COLO668 (cell line): ENCODE data around the gene RFC2.
A peak's percentile ranks its signal among the peaks of the same experiment; 100 is the strongest.
"Not testable (repeated sequence)": the region's sequence is repeated elsewhere in the genome, so short reads cannot be mapped to it uniquely, and the experiment has no call there.

ENCODE experiments used
- DNase-seq: peaks from one replicate; lab custom pipeline; 2025; ENCODE audit not compliant: unreplicated experiment; lab: John Stamatoyannopoulos, UW

RFC2 gene

DNA sequence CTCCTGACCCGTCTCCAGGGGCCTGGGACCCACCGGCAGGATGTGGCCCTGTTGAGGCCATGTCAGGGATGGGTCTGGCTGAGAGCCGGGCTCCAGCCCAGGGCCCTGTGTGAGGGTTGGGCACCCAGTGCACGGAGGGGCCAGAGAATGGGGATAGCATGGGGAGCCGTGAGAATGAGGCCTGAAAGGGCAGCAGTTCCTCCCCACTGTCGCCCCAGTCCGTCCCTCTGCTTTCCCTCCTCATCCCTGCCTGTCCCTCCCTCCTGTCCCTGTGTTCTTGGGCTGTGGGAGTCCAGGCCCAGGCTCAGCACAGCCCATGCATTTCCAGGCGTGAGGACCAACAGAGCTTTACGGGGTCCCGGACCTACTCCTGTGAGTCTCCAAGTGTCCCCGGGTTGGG, 34.8 kb downstream of the RFC2 start:
- no peak for DNase-seq

DNA sequence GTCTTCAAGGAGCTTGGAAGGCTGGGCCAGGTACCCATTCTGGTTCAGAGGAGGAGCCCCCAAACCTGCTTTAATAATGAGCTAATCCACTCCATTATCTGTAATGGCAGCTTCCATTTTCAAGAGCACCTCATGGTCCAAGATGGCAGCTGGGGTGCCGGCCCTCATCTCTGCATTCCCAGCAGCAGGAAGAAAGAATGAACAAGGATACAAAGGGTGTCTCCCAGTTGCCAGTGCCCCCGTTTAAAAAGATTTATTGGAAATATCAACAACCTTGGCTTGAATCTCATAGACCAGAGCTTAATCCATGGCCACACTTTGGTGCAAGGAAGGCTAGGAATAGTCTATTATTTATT, 35.9 kb downstream of the RFC2 start:
- no peak for DNase-seq

DNA sequence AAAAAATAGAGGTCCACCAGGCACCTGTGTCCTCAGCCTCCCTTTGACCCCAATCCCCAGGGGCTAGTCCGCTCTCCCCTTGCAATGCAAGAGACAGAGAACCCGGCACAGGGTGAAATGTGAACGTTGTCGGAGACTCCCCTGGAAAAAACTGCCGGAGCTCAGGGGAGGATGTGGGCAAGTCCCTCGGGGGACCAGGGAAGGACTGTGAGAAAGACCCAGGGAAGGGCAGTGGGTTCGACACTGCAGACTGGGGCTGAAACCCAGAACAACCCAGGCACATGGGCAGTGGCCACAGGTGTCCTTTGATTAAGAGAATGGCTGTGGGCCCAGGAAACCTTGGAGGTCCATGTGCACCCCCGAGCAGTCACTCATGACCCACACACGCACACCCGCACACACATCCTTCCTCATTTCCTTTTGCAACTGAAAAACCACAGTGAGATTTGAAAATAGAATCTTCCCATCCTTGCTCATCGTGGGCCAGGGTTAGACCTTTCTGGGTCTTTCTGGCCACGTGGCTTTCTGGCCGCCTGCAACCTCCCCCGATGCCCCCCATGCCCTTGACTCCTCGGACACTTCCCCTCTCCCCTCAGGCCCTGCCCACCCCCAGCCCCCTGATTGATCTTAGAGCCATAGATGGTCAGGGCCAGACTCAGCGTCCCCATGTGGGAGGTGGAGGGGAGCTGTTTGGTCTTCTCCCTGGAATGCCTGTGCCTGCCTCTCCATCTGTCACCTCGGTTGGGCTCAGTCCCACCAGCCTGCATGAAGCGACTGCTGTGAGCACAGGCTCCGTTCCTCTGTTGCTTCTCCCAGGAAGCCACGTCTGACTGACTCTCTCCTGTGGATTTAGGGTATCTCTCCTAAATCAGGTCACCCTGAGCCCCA, 36.5 kb downstream of the RFC2 start:
- DNase-seq: no peak

DNA sequence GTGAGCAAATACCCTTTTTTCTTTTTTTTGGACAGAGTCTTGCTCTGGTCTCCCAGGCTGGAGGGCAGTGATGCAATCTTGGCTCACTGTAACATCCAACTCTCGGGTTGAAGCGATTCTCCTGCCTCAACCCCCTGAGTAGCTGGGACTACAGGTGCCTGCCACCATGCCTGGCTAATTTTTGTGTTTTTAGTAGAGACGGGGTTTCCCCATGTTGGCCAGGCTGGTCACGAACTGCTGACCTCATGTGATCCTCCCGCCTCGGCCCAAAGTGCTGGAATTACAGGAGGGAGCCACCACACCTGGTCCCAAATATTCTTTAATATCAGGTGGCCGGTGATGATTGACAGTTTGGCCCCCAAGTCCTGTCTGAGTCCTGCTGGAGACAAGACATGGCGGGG, 37.8 kb downstream of the RFC2 start:
- no peak for DNase-seq

DNA sequence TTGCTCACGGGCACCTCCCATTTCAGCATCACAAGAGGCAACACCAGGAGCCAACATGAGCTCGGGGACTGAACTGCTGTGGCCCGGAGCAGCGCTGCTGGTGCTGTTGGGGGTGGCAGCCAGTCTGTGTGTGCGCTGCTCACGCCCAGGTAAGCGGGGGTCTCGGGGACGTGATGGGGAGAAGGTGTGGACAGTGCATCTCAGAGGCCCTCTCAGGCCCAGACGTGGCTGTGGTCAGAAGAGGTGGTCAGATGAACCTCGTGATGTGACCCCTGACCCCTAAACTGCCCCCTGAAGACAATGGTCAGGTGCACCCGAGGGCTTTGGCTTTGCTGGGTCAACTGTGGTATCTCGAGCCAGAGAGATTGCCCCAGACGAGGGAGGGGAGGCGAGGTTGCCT, 38.3 kb downstream of the RFC2 start:
- no peak for DNase-seq

DNA sequence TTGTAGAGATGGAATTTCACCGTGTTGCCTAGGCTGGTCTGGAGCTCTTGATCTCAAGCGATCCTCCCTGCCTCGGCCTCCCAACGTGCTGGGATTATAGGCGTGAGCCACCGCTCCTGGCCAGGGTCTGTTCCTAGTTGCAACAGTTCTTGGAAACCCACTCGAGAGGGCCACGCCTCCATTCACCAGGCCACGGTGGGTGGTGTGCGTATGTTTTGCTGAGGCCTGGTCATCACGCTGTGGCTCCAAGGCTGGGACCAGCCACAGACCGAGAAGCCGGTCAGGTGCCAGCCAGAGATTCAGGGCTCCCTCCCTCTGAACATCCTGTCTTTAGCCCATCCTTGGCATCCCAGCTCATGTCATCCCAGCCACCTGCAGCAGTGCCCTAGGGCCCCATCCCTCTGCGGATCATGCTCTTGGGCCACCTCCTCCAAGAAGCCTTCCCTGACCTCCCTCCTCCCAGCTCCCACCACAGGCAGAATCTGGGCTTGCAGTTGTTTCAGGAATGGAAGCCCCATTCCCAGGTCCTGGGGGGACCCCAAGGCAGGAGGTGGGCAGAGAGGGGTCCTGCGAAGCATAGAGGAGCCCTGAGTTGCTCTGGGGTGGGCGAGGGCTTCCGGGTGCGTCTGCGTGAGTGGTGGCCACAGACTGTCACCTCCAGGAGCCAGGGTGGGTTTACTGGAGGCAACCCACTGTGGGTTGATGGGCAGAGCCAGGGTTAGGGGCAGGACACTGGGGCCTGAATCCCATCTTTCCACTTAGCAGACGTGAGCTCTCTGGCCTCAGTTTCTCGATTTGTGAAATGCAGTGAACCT, 39.2 kb downstream of the RFC2 start:
- no peak for DNase-seq

DNA sequence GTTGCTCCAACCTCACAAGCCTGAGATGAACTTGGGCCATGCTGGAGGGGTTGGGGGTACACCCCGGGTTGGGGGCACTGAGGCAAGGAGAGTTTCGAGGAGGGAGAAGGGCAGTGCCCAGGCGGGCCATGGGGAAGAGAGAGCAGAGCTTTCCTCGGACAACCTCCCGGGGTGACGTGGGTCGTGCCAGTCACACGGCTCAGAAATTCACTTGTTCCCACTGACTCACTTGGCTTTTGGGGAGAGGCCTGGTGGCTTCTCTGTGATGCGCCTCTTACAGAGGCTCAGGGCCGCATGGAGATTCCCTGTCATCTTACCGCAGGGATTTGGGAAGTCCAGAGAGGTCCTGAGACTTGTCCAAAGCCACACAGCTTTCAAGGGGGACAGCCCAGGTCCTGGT, 41.5 kb downstream of the RFC2 start:
- no peak for DNase-seq

DNA sequence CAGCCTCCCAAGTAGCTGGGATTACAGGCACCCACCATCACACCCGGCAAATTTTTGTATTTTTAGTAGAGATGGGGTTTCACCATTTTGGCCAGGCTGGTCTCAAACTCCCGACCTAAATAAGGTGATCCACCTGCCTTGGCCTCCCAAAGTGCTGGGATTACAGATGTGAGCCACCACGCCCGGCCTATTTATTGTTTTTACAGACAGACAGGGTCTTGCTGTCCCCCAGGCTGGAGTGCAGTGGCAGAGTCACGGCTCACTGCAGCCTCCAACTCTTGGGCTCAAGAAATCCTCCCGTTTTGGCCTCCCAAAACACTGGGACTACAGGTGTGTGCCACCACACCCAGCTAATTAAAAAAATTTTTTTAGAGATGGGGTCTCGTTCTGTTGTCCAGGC, 46.0 kb downstream of the RFC2 start:
- DNase-seq: not testable (repeated sequence)

DNA sequence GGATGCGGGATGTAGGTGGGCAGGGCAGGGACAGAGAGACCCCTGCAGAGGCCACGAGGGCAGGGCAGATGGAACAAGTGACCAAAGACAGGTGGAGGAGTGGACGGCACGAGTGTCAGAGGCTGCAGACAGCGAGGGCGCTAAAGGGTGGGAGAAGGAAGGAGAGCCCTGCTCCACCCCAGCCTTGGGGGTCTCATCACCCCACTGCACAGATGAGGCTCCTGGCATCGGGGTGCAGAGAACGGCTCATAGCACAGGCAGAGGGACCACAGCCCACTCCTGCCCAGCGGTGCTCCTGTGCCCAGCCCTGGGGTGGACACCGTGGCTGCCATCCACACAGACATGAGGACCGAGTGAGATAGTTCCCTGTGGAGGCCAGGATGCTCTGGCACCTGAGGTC, 46.6 kb downstream of the RFC2 start:
- DNase-seq: no peak

DNA sequence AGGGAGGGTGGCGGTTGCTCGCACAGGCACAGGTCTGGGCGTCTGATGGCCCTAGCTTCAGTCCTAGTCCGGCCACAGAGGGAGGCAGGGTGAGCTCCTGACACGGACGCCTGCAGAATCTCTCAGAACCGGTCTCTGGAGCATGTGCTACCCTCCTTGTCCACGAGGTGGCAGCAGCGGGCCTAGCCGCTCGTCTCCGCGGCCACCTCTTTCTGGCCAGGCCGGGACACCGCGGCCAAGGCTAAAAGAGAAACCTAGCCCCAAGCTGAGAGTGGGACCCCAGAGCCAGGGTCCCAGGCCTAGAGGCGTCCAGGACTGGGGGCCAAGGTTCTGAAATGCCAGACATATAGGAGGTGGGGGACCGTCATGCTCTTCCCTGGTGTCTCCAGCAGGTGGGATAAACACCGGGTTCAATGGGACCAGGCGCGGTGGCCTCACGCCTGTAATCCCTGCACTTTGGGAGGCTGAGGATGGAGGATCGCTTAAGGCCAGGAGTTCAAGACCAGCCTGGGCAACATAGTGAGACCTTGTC, 47.5 kb downstream of the RFC2 start:
- peak; percentile 74 for DNase-seq

DNA sequence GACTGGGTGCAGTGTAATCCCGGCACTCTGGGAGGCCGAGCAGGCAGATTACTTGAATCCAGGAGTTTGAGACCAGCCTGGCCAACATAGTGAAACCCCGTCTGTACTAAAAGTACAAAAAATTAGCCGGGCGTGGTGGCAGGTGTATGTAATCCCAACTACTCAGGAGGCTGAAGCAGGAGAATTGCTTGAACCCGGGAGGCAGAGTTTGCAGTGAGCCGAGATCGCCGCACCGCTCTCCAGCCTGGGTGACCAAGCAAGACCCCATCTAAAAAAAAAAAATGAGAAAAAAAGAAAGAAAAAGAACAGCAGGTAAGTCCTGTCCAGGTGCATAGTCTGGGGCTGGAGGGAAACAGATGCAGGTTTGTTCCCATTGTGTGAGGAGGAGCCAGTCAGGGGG, 48.1 kb downstream of the RFC2 start:
- DNase-seq: not testable (repeated sequence)

DNA sequence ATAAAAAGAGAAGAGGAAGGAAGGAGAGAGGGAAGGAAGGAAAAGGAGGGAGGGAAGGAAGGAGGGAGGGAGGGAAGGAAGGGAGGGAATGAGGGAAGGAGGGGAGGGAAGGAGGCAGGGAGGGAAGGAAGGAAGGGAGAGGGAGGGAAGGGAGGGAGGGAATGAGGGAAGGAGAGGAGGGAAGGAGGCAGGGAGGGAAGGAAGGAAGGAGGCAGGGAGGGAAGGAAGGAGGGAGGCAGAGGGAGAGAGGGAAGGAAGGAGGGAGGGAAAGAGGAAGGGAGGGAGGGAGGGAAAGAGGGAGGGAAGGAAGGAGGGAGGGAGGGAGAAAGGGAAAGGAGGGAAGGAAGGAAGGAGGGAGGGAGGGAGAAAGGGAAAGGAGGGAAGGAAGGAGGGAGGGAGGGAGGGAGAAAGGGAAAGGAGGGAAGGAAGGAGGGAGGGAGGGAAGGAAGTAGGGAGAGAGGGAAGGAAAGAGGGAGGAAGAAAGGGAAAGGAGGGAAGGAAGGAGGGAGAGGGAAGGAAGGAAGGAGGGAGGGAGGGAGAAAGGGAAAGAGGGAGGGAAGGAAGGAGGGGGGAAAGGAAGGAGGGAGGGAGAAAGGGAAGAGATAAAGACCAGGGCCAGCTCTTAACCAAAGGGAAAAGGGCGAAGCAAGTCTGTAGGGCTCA, 50.1 kb downstream of the RFC2 start:
- DNase-seq: no peak

DNA sequence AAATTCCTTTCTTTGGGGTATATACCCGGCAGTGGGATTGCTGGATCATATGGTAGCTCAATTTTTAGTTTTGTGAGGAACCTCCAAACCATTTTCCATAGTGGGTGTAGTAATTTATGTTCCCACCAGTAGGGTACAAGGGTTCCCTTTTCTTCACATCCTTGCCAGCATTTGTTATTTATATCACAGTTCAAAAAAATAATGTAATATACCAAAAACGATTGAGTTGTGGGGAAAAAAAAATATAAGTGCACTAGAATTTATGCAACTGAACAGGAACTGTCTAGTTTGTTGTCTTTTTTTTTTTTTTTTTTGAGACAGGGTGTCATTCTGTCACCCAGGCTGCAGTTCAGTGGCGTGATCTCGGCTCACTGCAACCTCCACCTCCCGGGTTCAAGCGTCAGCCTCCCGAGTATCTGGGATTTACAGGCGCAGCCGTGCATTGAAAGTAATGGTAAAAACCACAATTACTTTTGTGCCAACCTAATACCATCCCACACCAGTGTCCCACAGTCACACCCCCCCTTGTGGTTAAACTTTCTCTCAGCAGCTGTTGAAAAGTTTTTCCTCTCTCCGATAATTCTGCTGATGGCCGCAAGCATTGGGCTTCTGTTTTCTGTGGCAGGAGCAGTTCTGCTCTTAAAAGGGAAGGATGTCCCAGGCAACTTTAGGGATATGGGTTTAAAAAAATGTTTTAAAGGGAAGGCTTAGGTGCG, 51.2 kb downstream of the RFC2 start:
- no peak for DNase-seq

DNA sequence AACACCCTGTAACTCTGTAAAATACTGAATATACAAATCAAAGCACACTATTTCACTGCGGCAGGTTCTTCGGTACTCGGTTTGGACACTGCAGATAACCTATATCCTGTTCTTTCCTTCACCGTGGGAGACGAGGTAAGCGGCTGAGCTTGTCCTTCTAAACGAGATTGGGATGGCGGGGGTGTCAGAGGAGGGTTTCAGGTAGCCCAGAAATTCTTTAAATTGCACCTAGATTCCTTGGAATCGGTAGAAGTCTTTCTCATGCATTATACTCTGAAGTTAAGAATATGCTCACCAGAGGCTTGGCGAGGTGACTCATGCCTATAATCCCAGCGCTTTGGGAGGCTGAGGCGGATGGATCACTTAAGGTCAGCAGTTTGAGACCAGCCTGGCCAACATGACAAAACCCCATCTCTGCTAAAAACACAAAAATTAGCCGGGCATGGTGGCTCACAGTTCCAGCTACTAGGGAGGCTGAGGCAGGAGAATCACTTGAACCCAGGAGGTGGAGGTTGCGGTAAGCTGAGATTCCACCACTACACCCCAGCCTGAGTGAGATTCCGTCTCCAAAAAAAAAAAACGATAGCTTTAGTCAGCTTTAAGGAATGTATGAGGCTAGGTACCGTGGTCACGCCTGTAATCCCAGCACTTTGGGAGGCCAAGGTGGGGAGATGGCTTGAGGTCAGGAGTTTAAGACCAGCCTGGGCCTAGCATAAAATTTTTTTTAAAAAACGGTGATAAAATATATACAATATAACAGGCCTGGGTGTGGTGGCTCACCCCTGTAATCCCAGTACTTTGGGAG, 54.4 kb downstream of the RFC2 start:
- DNase-seq: no peak

DNA sequence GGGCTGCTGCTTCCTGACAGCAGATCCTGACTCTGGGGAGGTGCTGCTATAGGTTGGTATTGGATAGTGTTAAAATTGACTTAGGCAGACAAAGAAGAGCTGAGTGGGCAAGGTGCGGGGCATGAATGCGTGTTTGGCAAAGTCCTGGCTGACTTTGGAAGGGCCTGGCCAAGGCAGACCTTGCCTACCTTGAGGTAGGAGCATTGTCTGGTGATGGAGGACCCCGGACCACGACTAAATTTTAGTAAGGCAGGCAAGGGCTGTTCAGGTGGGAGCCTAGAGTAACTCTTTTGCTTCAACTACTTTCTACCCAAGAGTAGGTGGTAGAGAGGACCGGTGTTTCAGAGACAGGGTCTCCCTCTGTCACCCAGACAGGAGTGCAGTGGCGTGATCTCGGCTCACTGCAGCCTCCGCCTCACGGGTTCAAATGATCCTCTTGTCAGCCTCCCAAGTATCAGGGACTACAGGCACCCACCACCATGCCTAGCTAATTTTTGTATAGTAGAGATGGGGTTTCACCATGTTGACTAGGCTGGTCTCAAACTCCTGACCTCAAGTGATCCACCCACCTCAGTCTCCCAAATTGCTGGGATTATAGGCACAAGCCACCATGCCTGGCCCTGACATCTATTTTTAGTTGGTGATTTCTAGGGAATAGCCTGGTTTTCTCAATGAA, 56.6 kb downstream of the RFC2 start:
- no peak for DNase-seq

DNA sequence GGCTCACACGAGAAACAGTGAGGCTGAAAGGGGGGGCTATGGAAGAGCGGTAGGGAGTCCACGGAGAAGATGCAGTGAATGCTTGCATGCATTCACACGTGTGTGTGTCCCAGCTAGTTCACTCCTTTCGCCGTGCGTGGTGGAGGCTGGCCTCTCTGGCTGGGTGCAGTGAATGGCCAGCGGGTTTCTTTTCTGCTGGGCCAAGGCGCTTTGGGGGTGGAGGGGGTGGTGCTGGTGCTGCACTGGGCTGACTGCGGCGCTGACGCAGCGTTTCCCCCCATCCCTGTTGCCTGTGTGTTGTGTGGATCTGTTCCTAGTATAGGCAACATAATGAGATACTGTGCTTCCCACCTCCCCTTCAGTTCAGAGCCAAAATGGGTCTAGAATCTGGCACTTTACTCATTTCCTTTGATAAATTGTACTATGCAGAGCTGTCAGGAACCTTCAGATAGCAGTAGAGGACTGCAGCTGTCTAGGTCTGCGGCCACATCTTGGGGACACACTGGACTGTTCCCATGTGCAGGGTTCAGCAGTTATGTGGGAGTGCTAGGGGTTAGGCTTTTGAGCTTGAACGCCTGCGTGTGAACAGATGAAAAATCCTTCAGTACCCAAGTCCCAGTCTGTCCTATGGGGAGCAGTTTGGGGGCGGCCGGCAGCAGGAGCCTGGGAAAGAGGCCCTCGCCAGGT, 58.1 kb downstream of the RFC2 start:
- DNase-seq: not testable (repeated sequence)

DNA sequence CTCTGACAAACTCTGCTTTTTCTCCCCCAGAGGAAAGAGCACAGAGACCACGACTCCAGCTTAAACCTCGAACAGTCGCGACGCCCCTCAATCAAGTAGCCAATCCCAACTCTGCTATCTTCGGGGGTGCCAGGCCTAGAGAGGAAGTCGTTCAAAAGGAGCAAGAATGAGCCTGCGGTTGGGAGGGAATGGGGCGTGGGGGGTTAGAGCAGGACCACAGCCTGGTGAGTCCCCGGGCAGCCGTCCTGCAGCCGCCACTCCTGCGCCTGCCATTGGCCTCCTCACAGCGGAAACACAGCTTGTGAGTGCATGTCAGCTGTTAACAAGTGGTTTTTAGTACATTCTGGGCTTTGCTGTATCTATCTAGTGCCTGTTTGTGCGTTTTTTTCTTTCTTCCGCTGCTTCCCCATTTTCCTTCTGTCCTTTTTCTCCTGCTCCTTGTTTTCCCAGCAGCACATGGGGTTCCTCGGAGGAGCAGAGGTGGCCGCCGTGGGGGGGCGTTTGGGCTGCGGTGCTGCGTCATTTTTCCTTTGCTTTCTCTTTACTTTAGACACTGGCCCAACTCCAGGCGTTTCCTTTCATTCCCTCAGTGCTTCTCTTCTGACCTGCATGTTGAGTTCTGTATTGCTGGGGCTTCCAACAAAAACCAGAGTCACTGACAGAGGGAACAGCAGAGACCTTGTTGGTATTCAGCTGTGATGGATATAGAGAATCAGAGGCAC, 58.9 kb downstream of the RFC2 start:
- not testable (repeated sequence) for DNase-seq

DNA sequence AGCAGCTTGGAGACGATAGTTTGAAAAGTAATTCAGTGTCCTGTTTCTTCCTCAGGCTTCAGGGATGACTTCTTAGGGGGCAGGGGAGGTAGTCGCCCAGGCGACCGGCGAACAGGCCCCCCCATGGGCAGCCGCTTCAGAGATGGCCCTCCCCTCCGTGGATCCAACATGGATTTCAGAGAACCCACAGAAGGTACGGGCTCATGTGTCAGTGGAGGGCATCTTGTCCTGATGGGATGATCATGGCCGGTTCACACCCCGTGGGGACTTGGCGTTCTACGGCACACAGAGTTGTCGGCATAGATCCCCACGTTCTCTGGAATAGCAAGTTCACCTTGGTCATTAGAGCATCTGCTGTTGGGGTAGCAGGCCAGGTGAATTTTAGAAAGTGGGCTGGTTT, 59.5 kb downstream of the RFC2 start:
- DNase-seq: no peak
